ENCODE measurements around the gene CD164L2.

Gene CD164L2

GRCh38 chr1:27331922-27332321, 51.2 kb downstream of the CD164L2 start:
- no peak overlapping the region for H3K4me2 ChIP-seq (ENCODE audit: low read length)
- H3K9ac ChIP-seq (ENCODE audit: low read length), result no peak overlapping the region
- no peaks in the 10 kb centered on the region for H3K4me1 ChIP-seq (ENCODE audit: low read length)
- H3K9me3 ChIP-seq (ENCODE audit: insufficient read depth, low read length), result no peaks in the 10 kb centered on the region
- no peaks in the 10 kb centered on the region for H4K20me1 ChIP-seq (ENCODE audit: insufficient read depth, low read length)
- no peaks in the 10 kb centered on the region for H3K27me3 ChIP-seq (ENCODE audit: low read depth, low read length)
- peaks cover 3% of the 10 kb centered on the region for H3K36me3 ChIP-seq (replicated peaks; ENCODE audit: low read depth, low read length)
- no peak overlapping the region for H3K27ac ChIP-seq (ENCODE audit: low read length)
- no peak overlapping the region for H2AFZ ChIP-seq (ENCODE audit: low read depth, low read length)
- no peak for TF ChIP-seq EZH2phosphoT487 (IDR thresholded peaks at IDR 0.05; ENCODE audit: low read depth)
- H3K79me2 ChIP-seq (ENCODE audit: low read length), result peaks cover 27% of the 10 kb centered on the region
- H3K4me3 ChIP-seq (ENCODE audit: low read length), result no peak overlapping the region

DNA sequence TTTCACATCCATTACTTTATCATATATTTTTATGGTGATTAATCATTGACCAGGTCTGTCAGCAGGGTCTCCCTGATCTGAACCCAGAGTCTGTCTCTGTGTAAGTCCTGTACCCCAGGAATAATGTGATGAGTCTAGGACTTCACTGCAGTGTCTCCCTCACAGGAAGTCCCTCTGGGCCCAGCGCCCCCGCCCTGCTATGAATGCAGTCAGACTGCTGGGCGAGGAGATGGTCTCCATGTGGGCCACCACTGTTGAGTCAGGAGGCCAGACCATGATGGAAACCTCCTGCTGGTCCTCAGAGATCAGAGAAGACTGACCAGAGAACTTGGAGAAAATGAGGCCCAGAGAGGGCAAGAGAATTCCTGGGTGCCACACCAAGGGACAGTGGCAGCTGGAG, 51.7 kb downstream of the CD164L2 start:
- Histone ChIP-seq H3K9me3 (ENCODE audit: insufficient read depth, low read length) (no peaks in the 10 kb centered on the region), H3K79me2 (ENCODE audit: low read length) (peaks cover 32% of the 10 kb centered on the region), H3K4me3 (ENCODE audit: low read length) (no peak overlapping the region), H3K36me3 (replicated peaks; ENCODE audit: low read depth, low read length) (peaks cover 3% of the 10 kb centered on the region), H3K9ac (ENCODE audit: low read length) (no peak overlapping the region), H3K27me3 (ENCODE audit: low read depth, low read length) (no peaks in the 10 kb centered on the region), H3K27ac (ENCODE audit: low read length) (no peak overlapping the region), H4K20me1 (ENCODE audit: insufficient read depth, low read length) (no peaks in the 10 kb centered on the region), H3K4me1 (ENCODE audit: low read length) (no peaks in the 10 kb centered on the region), H2AFZ (ENCODE audit: low read depth, low read length) (no peak overlapping the region), H3K4me2 (ENCODE audit: low read length) (no peak overlapping the region)
- TF ChIP-seq EZH2phosphoT487 (IDR thresholded peaks at IDR 0.05; ENCODE audit: low read depth), result no peak
- TF ChIP-seq CTCF (IDR thresholded peaks at IDR 0.05; ENCODE audit: low read depth, low read length), result no peak

DNA sequence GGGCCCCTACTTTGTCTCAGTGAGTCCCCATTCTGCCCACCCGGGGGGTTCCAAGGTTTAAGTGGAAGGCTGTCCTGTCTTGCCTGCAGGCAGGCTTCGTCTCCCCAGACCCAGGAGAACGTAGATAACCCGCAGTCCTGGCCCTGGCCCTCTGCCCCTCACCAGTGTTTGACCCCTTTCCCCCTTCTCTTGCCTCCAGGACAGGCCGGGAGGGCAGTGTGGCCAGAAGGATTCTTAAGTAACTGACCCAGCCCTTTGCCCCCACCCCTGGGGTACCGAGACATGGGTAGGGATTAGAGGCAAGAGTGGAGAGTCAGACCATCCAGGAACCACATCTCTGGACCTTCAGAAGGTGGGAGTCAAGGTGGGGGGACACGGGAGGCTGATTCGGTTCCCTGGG, 52.3 kb downstream of the CD164L2 start:
- H4K20me1 ChIP-seq (ENCODE audit: insufficient read depth, low read length), result no peaks in the 10 kb centered on the region
- H2AFZ ChIP-seq (ENCODE audit: low read depth, low read length), result no peak overlapping the region

More for the DNA sequence above, 52.3 kb downstream of the CD164L2 start:
- Histone ChIP-seq H3K79me2 (ENCODE audit: low read length) (peaks cover 38% of the 10 kb centered on the region), H3K4me1 (ENCODE audit: low read length) (no peaks in the 10 kb centered on the region), H3K9ac (ENCODE audit: low read length) (no peak overlapping the region), H3K9me3 (ENCODE audit: insufficient read depth, low read length) (no peaks in the 10 kb centered on the region), H3K27ac (ENCODE audit: low read length) (no peak overlapping the region), H3K36me3 (replicated peaks; ENCODE audit: low read depth, low read length) (peaks cover 3% of the 10 kb centered on the region), H3K27me3 (ENCODE audit: low read depth, low read length) (no peaks in the 10 kb centered on the region), H3K4me3 (ENCODE audit: low read length) (no peak overlapping the region), H3K4me2 (ENCODE audit: low read length) (no peak overlapping the region)
- TF ChIP-seq CTCF (IDR thresholded peaks at IDR 0.05; ENCODE audit: low read depth, low read length) (no peak), EZH2phosphoT487 (IDR thresholded peaks at IDR 0.05; ENCODE audit: low read depth) (no peak)
